ENCODE measurements around the gene BFSP2. TPM values are rescaled to one million over a fixed set of nuclear protein-coding genes. Genes with fewer than 3 reads are reported as not detected.
"Not testable (repeated sequence)": the region's sequence is repeated elsewhere in the genome, so short reads cannot be mapped to it uniquely, and the experiment has no call there.

BFSP2 gene
- total and polyA plus RNA-seq, 2 of the 4 experiments (the other 2 are of a cell fraction), result not detected

GRCh38 chr3:133520938-133521337 is 121.1 kb downstream of the BFSP2 start:
- H3K36me3 ChIP-seq (ENCODE audit: control insufficient read depth, insufficient read depth, low read length); H4K91ac ChIP-seq (ENCODE audit: insufficient read depth, low read depth, low read length); BruUV-seq (replicated peaks); H3K4ac ChIP-seq (ENCODE audit: low read depth, low read length); H3K9me3 ChIP-seq (ENCODE audit: control insufficient read depth, insufficient read depth, low read length); dilution Hi-C loops (cut with HindIII; ENCODE audit: low sequenced_read_pairs, unreplicated experiment); H2AFZ ChIP-seq (replicated peaks; ENCODE audit: low read length, poor library complexity); H2AK9ac ChIP-seq (replicated peaks; ENCODE audit: low read depth, low read length, poor library complexity); H3K56ac ChIP-seq (ENCODE audit: extremely low read depth, insufficient read depth, low read length); ATAC-seq (ENCODE audit: low read depth); H3K23ac ChIP-seq (ENCODE audit: low read depth, low read length); H3K27ac ChIP-seq (ENCODE audit: insufficient read depth, low read length); H3K4me2 ChIP-seq (ENCODE audit: low read depth, low read length); H4K5ac ChIP-seq (ENCODE audit: low read depth, low read length); H2BK15ac ChIP-seq (ENCODE audit: low read depth, low read length); H3K9me1 ChIP-seq (ENCODE audit: insufficient read depth, low read length); H3K14ac ChIP-seq (replicated peaks; ENCODE audit: low read depth, low read length); H3K9ac ChIP-seq (ENCODE audit: low read depth, low read length); H2BK5ac ChIP-seq (ENCODE audit: low read depth, low read length, poor library complexity, severe bottlenecking); DNase-seq; POLR2A ChIA-PET (ENCODE audit: unreplicated experiment); H3K79me1 ChIP-seq (ENCODE audit: low read depth in 1 of 2, low read length in 2 of 2); H4K20me1 ChIP-seq (ENCODE audit: insufficient read depth, low read length); H4K8ac ChIP-seq (ENCODE audit: low read depth in 2 of 2, low read length in 2 of 2); H3K4me3 ChIP-seq (ENCODE audit: insufficient read depth, low read depth, low read length); H3K18ac ChIP-seq (ENCODE audit: low read depth, low read length); in situ Hi-C loops (cut with MboI; ENCODE audit: low sequenced_read_pairs); H2BK120ac ChIP-seq (ENCODE audit: low read depth, low read length); H2BK20ac ChIP-seq (ENCODE audit: low read depth, low read length); H3K4me1 ChIP-seq (ENCODE audit: control insufficient read depth, insufficient read depth, low read length); H3K27me3 ChIP-seq (ENCODE audit: control insufficient read depth, insufficient read depth, low read length); H2AK5ac ChIP-seq (ENCODE audit: low read depth, low read length); CTCF ChIA-PET; intact Hi-C loops (cut with micrococcal nuclease): not testable (repeated sequence)
- no CpG with 5 or more reads among the region's 4 CpGs for WGBS, 2 experiments (ENCODE audit: extremely low coverage in 2 of 2, insufficient read length in 1 of 2)
